GM18511 (cell line): ENCODE data around the gene CAMK2D.
"Not testable (repeated sequence)": the region's sequence is repeated elsewhere in the genome, so short reads cannot be mapped to it uniquely, and the experiment has no call there.

ENCODE experiments used
- ATAC-seq: cut with Tn5 transposase; IDR thresholded peaks from one replicate; pipeline ENCODE4 v1.9.1; 2021; ENCODE audit warnings: mild to moderate bottlenecking, moderate library complexity; ENCODE audit not compliant: unreplicated experiment

The CAMK2D gene

DNA sequence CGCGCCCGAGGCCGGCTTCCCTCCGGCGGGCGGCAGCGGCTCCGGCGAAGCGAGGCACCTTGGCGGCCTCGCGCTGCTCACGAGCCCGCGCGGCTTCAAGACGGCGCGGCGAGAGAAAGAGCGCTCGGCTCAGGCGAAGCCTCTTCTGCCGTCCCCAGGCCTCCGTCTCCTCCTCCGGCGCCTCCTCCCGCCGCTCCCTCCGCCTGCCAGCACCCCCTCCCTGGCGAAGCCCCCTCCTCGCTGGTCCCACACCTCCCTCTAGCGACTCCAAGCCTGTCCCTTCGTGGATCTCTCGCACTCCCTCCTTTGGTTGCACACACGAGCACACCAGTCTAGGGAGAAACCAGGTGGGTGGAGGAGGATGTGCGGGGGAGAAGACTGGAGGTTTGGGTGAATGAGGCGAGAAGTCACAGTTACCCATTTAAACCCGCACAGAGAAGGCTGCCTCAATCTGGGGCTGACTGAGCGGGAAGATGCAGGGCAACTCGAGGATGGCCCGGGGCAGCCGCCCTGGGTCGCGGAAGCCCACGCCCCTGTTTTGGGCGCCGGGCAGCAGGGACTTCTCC is at the start of gene CAMK2D:
Gene CAMK2D, minus strand, starts transcription at position 119 of the 566 bp plus-strand sequence. CDS start 670 bp downstream, outside the sequence.
- ATAC-seq = peak; percentile 58

DNA sequence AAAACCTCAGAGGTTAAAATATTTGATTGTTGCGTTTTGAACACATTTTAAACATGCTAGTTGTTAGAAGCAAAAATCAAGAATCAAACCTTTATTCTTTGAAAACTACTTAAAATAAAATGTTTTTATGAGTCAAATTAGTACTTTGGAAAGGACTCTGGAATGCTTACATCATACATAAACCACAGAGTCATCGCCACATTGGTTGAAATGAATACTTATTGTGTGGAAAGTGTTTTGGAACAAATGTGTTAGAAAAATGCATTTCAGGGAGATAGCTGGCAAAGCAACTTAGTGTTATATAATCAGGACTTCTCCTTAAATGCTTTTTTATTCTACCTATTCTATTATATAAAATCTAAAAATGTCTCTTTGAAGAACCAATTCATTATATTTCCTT is 49.4 kb upstream of the CAMK2D start:
- ATAC-seq = no peak

DNA sequence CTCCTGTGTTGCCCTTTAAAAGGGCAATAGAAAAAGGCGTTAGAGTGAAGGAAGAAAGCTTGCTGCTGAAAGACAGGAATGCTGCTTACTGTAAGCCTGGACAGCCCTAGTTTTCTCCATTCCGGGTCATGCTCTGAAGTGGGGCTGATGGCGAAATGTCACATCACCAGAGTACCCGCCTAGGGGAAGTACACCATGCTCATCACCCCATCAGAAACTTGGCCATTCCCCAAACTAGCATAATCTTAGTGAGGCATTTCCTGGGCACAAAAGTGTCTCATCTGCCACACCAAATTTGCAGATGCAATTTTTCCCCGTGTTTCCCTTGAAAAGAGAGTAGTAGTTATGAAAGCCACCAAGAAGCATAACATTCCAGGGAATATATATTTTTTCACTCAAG is 47.8 kb upstream of the CAMK2D start:
- no peak for ATAC-seq

- no peak for ATAC-seq
Measured at GRCh38 chr4:113806850-113807249, 45.3 kb upstream of the CAMK2D start.

- ATAC-seq = no peak
Measured at GRCh38 chr4:113801882-113802281, 40.3 kb upstream of the CAMK2D start.

DNA sequence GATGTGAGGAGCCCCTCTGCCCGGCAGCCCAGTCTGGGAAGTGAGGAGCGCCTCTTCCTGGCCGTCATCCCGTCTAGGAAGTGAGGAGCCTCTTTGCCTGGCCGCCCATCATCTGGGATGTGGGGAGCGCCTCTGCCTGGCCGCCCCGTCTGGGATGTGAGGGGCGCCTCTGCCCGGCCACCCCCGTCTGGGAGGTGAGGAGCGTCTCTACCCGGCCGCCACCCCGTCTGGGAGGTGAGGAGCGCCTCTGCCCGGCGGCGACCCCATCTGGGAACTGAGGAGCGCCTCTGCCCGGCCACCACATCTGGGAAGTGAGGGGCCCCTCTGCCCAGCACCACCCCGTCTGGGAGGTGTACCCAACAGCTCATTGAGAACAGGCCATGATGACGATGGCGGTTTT is 34.8 kb upstream of the CAMK2D start:
- not testable (repeated sequence) for ATAC-seq

DNA sequence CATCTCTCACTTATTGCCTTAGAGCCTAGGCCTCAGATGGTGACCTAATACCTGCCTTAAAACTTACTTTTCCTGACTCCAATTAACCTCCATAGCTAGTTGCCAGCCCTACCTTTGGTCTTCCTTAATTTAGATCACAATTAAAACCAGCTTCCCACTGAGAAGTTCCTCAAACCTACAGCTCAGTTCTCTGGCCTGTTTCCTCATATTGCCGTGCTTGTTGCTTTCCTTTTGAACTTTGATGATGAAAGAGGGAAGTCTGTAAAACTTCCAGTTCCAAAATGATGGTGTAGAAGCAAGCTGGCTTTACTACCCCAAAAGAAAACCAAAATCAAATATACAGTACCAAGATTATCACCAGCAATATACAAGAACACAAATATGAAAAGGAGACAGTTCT is 28.9 kb upstream of the CAMK2D start:
- ATAC-seq = no peak

- ATAC-seq = peak; percentile 57
Measured at GRCh38 chr4:113788888-113789287, 27.4 kb upstream of the CAMK2D start.

- ATAC-seq = no peak
Measured at GRCh38 chr4:113785781-113786180, 24.2 kb upstream of the CAMK2D start.

GRCh38 chr4:113784497-113785250 is 23.1 kb upstream of the CAMK2D start:
- ATAC-seq = no peak

DNA sequence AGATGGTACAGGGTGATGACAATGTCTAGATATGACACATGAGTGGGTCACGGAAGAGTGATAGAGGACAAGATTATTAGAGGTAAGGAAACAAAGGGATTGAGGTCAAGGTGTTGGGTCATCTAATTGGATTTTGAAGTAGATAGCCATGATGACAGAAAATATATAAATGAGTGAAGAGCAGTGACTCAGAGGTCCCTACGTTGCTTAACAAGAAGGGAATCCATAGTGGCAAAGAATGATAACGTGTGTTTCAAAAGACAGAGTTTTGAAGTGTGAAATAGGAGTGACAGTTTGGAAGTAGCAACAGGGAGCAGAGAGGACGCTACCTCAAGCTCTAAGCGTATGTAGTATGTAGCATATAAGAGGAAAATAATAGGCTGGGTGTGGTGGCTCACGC is 22.2 kb upstream of the CAMK2D start:
- no peak for ATAC-seq

DNA sequence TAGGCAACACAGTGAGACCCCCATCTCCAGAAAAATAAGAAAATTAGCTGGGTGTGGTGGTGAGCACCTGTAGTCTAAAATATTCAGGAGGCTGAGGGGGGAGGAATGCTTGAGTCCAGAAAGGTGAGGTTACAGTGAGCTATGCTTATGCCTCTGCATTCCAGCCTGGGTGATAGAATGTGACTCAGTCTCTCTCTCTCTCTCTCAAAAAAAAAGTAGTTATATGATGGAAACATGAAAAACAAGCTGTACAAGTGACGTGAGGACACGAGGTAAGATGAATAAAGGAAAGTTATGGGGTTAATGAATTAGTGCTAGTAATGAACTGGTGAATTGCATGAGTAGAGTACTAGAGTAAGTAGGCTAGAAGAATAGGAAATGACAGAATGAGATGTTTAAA is 21.8 kb upstream of the CAMK2D start:
- no peak for ATAC-seq

DNA sequence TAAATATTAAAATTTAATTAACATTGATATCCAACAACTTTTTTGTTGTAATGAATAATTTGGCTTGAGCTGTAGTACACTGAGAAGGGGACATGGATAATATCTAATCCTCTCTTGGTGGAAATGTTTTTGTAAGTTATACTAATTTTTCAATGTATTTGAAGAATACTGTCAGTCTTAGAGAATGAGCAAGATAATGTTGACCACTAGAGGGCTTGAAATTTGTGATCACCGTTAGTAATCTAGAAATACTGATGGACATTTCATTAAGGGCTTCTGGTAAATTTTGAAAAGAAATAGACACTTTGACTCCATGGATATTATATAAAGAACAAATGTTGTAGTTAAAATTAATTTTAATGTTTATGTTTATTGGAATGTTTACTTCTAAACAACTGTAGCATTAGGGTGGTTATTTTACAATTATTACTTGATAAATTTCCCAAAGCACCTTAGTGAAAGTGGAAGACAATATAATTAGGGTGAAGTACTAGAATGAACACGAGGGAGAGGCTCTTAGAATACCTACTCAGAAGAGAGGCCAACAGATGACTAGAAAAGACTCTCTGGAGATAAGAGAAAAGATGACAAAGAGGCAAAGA is 20.0 kb upstream of the CAMK2D start:
- ATAC-seq = no peak

GRCh38 chr4:113776679-113777078 is 15.1 kb upstream of the CAMK2D start:
- ATAC-seq = no peak

DNA sequence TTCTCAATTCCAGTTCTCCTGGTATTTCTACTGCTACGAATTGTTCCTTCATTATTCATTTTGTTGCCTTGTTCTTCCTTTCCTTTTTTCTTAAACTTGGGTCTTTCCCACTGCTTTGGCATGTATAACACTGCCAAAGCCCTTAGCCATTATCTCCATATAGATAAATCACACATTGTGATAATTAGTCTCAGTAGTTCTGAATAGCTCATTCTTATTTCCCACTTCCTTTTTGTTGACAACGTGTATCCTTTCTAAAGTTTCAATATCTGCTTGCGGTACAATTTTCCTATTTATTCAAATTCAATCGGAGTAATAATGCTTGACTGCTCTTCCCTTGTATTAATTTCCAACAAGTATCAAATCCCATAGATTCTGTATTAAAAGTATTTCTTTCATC is 14.5 kb upstream of the CAMK2D start:
- peak; percentile 56 for ATAC-seq

- no peak for ATAC-seq
Measured at GRCh38 chr4:113773756-113774155, 12.2 kb upstream of the CAMK2D start.

DNA sequence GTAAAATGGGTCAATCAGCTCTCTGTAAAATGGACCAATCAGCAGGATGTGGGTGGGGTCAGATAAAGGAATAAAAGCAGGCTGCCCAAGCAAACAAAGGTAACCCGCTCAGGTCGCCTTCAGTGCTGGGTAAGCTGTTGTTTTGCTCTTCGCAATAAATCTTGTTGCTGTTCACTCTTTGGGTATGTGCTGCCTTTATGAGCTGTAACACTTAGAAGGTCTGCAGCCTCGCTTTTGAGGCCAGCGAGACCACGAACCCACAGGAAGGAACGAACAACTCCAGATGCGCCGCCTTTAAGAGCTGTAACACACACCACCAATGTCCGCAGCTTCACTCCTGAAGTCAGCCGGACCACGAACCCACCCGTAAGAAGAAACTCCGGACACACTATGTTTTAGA is 11.5 kb upstream of the CAMK2D start:
- no peak for ATAC-seq

DNA sequence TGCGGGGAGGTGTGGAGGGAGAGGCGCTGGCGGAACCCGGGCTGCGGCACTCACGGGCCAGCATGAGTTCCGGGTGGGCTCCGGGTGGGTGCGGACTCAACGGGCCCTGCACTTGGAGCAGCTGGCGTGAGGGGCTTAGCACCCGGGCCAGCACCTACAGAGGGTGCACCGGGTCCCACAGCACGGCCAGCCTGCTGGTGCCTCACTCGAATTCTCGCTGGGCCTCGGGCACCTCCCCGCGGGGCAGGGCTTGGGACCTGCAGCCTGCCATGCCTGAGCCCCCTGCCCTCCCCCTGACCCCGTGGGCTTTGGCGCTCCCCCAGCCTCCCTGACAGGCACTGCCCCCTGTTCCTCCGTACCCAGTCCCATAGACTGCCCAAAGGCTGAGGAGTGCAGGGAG is 10.8 kb upstream of the CAMK2D start:
- no peak for ATAC-seq

GRCh38 chr4:113769744-113770143 is 8.2 kb upstream of the CAMK2D start:
- no peak for ATAC-seq

- no peak for ATAC-seq
Measured at GRCh38 chr4:113768952-113769351, 7.4 kb upstream of the CAMK2D start.

GRCh38 chr4:113766882-113767281 is 5.3 kb upstream of the CAMK2D start:
- ATAC-seq = no peak

DNA sequence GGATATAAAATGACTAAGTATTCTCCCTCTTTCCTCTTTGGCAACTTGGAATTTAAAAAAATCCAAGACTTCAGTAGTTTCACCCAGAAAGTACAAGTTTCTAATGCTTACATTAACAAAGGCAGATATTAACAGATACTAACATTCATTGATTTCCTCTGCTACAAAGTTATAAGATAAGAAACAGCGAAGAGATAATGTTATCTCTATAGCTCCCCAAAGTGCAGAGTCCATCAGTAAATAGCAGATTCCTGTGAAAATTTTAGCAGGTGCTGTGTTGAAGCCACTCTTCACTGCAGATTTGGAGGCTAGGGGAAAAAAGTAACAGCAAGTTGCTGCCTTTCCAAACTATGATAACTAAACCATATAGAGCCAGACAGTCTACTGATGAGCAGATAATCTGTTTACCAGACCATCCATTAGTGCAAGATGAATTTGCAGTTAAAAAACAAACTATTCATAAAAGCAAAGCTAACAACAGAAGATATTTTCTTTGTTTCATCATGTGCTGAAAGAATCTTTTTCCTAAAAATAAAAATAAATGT is 3.3 kb upstream of the CAMK2D start:
- ATAC-seq = no peak
